ENCODE data around the gene PHLDA3.
A peak's percentile ranks its signal among the peaks of the same experiment; 100 is the strongest.

The PHLDA3 gene

DNA sequence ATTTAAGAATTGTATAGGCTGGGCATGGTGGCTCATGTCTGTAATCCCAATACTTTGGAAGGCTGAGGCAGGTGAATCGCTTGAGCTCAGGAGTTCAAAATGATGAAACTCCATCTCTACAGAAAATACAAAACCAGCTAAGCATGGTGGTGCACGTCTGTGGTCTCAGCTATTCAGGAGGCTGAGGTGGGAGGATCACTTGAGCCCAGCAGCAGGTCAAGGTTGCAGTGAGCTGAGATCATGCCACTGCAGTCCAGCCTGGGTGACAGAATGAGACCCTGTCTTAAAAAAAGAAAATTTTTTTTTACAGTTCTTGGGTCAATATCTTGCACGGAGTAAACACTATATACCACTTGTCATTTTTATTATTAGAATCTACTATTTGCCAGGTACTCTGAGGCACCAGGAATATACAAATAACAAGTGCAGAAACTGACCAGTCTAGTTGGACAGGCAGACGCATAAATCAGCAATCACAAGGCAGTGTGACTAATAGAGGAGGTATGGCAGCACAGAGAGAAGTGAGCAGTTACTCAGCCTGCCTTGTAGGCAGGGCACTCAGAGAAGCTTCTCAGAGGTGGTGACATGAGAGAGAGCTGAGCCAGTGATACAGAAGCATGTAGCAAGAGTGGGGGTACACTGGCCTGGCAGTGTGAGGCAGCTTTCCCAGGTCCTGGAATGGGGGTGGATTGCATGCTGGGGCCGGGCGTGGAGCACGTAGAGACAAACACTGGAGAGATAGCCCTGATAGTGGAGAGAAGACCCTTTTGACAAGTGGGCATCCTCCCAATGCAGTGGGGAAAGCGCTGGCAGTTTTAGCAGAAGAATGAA is 8.0 kb downstream of the PHLDA3 start:
- DNase-seq, result no peak

DNA sequence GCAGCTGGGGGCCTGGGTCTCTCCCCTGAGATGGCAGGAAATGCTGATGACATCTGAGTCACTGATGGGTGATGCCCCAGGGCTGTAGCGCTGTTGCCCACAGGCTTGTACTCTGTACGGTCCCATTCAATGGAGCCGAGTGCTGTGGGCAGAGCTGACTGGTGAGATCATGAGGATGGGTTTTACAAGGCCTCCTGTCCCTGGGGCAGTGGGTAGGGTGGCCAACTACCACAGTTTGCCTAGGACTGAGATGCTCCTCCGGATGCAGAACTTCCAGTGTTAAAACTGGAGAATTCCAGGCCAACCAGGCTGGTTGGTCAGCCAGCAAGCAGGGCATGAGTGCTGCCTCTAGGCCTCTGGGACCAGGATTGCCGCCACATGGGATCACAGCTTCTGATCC is 9.2 kb downstream of the PHLDA3 start:
- no peak for DNase-seq

DNA sequence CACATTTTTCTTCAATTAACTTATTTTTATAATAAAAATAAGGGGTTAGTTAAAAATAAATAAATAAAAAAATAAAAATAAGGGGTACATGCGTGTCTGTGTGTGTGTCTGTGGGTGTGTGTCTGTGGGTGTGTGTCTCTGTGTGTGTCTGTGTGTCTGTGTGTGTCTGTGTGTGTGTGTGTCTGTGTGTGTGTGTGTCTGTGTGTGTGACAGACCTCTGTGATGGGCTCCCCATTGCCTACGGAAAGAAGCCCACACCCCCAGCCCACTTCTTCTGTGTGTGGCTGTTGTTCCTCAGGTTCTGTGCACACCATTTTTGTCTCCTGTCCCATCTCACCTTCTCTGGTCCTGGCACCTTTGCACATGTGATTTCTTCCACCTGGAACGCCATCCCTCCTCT is 9.9 kb downstream of the PHLDA3 start:
- DNase-seq, result no peak

DNA sequence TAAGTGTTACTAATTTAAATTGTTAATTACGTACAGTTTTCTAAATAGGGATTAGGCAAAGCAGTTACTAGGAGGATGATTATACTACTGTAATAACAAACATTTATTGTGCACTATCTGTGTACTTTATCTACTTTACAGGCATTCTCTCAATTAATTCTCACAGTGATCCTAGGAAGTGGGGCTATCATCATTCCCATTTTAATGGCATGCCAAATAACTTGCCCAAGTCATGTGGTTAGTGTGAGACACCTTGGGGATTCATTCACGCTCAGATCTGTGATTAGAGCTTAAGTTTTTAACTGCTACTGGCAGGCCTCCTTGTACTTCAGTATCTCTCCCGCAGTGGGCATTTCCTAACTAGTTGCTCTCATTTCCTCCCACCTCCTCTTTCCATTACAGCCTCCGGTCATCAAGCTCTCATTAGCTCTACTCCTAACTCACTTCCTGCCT is 11.5 kb downstream of the PHLDA3 start:
- DNase-seq, result no peak

DNA sequence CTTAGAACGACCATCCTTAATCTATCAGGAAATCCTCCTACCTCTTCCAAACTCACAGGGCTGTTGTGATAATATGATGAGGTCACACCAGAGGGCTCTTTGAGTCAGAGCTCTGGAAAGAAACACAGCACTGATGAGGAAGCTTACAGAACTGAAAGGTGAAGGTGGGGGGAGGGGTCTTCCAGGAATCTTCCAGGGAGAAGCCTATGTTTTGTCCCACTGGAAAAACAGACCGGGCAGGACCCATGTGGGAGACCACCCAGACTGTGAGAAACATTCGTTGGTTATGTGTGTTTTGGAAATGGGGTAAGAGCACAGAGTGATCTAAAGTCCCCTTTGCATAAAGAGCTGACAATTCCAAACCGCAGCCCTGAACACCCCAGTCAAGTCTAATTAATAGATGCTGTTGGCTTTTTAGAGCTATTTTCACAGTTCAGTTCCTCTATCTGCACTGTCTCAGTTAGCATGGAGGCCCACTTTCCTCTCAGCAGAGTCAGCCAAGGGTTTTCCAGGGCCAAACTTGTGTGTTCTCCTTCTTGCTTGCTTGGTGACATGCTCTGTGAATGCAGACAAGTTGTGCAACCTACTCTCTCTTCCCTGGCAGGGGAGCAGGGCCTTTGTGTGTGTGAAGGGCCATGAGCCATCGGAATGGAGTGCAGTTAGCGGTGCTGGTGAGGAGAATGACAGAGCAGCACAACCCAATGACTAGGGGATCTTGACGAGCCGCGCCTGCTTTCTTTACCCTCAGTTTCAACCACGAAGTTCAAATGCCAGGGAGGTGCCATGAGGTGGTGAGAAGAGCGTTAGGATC is 12.3 kb downstream of the PHLDA3 start:
- no peak for DNase-seq

DNA sequence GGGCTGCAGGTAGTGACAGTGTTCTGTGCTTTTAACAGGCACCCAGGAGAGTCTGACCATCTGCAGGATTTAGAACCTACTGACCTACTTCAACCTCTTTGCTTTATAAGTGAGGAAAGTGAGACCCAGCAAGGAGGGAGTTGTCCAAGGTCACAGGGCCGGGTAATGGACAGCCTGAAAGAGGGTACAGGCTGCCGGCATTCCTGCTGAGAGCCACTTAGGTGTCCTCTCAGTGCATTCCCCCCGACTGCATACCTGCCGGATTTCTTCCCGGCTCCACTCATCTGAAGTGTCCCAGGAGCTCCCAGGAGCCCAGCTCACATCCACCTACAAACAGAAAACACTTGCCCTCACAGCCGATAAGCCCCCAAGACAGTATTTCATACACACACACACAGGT is 13.9 kb downstream of the PHLDA3 start:
- DNase-seq, result no peak

DNA sequence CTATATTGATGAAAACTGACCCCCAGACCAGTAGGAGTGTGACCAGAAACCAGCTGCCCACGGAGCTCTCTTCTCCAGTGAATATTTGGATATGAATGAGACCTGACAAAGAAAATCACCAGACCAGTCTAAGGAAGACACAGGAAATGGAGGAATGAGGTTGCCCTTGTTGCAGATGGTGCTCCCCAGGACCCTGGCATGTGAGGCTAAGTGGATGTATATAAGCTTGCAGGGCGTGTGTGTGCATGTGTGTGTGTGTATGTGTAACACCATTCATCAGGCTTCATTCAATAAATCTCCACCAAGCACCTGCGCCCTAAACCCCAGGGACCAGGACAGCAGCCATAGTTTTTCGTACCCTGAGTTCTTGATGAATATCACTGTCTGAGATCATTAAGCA is 14.4 kb downstream of the PHLDA3 start:
- no peak for DNase-seq

DNA sequence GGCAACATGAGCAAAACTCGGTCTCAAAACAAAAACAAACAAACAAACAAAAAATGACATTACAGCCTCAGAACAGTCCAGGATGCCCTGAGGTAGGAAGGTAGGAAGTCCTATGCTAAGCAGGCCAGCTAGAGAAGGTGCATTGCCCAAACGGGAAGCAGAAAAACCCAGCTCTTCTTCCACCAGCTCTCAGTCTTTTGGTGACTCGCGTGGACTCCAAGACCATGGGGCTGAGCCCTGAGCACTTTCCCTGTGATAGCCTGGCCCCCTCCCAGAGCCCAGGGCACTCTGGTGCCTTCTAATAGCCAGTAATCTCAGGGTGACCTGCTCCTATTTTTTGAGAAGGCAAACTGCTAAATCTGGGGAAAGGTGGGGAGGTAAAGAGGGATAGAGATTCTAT is 16.1 kb downstream of the PHLDA3 start:
- DNase-seq, result no peak

DNA sequence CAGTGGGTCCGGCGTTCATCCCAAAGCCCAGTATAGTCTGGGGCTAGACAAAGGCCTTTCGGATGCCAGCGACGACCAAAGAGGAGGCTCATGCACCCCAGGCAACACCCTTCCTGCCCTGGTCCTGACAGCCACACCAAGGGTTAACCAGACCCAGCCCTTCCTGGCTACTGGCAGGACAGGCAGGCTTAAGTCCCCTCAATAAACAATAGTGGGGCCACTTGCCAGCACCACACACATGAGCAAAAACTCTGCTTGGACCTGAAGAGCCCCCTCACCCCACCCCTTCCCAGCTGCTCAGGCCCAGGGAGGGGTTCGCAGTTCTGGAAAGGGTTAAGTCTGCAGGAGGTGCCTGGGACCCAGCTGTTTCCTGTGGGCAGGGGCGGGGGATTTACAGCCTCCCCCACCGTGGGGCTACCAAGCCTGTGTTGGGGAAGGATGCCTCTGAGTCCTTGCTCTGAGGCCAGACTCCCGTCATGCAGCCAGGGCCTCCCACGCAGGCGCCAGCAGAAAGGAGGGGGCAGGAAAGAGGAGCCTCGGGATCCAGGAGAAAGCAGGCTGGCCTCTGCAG is 18.2 kb downstream of the PHLDA3 start:
- no peak for DNase-seq

DNA sequence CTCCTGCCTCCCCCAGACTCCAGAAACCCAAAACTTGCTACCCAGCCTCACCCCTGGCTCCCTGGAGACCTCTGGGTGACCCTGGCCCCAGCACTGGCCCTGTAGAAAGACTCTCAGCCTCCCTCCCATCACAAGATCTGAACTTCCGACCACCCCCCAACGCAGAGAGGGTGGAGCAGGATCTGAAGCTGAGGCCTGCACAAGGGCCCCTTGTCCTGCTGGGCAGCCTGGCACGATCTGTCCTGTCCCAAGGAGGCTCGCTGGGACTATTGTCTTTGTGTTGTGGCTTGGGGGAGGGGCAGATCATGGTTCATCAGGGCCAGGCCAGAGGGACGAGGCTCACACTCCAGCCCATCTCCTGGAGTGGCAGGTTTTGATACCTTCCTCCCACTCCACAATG is 20.0 kb downstream of the PHLDA3 start:
- no peak for DNase-seq

DNA sequence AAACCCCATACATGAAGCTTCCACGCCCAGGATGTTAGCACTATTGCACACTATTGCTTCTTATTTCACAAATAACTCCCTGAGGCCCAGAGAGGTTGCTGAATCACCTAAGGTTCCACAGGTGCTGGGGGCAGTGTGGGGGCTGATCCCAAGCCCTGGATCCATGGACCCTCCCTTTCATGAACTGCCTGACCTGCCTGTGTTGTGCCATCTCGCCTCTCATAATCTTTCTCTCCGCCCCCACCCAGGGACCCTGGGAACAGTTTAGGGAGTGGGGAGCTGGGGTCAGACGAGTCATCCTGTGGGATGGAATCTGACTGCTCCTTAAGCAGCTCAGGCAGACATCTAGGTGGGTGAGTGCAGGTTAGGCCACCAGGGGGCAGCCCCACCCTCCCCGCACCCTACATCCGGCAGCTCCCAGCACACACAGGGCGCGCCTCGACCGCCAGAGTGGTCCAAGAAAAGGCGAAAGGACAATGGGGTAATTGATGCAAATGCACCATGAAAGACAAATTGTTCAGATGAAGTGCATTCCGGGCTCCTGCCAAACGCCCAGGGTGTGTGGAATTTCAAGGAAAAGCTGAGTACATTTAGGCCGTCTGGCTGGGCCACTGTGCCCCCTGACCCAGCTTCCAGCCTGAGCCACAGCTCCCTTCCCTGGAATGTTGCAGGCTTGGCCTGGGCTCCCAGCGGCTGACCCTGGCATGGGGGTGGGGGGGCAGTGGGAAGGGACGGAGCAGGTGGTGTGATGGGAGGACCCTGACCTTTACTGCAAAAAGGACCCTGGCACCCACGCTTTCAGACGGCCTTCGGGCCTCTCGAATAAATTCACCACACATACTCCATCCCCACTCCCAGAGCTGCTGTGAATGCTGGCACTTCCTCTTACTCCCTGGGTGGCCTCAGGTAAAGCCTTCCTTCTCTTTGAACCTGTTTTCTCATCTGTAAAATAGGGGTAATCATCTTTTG is 20.8 kb downstream of the PHLDA3 start:
- peak; percentile 74 to 83 for DNase-seq

DNA sequence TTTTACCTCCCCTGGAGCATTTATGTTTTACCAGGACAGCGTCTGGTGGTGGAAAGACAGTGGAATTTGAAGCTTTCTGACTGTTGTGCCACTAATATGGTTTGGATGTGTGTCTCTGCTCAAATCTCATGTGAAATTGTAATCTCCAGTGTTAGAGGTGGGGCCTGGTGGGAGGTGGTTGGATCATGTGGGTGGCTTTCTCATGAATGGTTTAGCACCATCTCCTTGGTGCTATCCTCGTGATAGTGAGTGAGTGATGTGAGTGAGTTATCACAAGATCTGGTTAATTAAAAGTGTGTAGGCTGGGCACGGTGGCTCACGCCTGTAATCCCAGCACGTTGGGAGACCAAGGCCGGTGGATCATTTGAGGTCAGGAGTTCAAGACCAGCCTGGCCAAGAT is 23.7 kb downstream of the PHLDA3 start:
- no peak for DNase-seq

DNA sequence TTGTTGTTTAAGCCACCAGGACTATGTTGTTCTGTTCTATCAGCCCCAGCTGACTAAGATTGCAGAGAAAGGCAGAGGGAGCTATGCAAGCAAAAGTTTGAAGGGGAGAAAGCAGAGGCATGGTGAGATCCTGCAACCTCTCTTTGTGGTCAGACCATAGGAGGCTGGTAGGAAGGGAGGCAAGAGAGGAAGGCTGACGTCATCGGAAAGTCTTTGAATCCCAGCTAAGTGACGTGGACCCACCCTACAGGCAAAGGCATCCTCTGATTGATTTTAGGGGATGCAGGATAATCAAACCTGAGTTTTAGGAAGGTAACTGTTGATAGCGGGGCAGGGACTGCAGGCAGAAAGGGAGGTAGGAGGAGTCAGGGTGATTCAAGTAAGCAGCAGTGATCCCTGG is 24.2 kb downstream of the PHLDA3 start:
- no peak for DNase-seq

DNA sequence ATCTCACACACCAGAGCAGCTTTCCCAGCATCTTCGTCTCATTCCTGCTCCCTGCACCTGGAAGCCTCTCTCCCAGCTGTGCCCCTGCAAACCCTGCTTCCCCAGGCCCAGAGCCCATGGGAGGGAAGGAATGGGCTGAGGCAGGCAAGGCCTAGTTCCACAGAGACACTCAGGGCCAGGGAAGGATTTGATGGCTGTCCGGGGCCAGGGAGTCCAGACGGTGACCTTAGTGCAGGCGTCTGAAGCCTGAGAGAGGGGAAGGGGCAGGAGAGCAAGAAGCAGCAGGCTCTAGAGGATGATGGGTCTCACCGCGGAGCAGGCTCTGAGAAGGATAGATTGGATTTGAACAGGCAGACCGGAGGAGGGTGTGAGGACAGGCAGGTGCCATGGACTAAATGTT is 25.2 kb downstream of the PHLDA3 start:
- DNase-seq, result no peak

DNA sequence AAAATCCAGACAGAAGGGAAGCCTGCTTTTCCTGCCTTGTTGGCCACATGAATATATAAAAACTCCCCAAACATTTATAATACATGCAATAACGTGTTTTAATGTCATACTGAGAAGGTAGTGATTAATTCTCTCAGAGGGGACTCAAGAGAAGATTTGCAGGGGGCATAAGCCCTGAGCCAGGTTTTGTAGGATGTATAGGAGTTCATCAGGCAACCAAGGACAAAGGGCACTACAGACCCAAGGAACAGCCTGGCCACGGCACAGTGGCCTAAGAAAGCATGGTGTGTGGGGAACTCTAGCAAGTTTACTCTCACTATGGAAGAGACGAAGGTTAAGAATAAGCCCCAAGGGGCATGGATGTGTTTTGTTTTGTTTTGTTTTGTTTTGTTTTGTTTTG is 32.0 kb downstream of the PHLDA3 start:
- no peak for DNase-seq

DNA sequence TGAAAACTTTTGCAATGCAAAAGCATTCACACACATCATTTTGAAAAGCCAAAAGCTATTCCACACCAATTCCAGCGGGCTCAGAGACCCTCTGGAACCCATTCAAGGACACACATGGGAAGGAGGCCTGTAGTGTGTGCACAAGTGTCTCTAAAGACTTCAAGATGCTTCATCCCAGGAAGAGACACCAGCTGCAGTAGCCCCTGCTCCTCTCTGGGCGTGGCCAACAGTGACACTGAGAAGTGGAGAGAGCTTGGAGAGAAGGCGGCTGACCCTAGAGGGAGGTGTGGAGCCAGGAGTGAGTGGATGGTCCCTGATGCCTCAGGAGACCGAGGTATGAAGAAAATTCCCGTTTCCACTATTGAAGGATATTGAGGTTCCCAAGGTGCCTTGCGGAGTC is 32.6 kb downstream of the PHLDA3 start:
- no peak for DNase-seq

DNA sequence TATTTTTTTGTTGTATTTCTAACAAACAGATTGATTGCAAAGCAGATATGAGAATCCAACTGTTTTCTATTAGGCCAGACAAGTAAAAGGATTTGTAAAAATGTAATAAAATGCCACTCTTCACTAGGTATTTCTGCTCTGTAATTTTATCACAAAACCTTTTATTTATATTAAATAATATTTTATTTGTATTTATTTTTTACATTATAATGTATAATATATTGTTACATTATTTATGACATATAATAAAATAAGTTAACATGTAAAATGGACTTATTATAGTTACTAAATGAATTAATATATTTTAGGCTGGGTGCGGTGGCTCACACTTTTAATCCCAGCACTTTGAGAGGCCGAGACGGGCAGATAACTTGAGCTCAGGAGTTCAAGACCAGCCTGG is 34.7 kb downstream of the PHLDA3 start:
- DNase-seq, result no peak

DNA sequence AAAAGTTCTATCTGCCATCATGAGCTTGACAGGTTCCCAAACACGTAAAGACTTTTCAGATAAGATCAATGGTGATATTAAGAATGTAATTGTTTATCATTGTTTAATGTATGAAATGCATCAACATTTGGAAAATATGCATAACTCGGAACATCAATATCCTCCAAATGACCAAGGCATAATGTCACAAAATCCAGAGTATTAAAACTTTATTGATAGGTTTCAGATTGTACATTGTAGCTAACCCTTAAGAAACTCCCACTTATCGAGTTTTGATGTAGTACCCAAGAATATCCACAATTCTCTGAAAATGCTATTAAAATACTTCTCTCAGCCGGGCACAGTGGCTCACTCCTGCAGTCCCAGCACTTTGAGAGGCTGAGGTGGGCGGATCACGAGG is 35.4 kb downstream of the PHLDA3 start:
- DNase-seq, result no peak

DNA sequence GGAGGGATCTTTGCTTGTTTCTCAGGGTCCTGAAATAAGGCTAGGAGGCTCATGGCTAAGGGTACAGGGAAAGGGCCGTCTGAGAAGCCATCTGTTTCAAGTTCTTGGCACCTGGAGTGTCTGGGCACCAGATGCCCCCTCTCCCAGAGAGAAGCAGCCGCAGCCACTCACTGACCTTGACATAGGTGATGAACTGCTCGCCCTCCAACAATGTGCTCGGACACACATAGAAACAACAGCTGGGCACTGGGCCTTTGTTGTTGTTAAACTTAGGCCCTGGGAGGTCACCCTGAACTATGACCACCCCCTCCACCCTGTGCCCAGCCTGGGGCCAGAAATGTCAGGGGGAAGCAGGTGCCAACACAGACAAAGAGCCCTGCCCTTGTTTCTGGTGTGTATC is 38.2 kb downstream of the PHLDA3 start:
- no peak for DNase-seq

DNA sequence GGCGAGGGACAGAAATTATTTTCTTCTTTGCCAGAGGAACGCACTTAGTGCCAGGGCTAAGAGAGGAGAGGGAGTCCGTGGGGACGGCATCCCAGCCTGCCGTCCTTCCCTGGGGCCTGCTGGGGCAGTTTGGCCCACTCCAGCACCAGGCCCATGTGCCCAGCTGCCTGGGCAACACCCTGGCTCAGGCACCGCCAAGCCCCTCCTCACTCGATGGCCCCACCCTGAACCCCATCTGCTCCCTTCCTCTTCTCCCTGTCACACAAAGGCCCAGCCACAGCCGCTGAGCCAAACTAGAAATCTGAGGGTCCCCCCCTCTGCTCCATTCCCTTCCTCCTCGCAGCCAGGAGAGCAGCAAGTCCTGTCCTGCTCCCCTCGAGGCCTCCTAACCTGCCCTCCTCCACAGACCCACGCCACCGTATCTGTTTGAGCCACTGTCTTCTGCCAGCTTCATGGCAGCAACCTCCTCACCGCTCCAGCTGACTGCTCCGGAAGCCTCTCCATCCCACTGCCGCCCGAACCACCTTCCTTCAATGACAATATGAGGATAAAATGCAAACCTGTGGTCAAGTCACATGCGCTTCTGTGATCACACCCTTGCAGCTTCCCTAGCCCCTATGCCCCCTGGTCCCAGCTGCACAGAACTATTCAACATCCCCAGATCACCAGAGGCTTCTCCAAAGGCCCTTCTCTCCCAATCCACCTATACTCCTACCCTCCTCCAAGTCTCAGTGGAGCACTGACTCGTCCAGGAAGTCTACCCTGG is 39.1 kb downstream of the PHLDA3 start:
- DNase-seq, result no peak

DNA sequence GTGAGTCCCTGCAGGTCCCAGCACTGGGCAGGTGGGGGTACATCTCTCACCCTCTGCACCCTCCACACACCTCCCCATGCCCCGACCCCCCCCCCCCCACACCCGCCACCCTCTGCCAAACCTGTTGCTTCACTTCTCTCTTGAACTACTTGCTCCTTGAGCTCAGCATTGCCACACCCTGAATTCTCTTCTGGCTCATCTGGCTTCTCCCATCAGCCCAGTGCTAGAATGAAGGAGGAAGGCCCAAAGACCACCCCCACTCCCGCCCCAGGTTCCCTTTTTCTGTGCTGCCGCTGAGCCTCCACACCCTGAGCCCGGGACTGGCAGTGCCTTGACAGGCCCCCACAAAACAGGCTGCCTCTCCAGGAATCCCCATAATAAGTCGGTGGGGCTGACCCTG is 41.0 kb downstream of the PHLDA3 start:
- DNase-seq, result no peak
